ENCODE measurements around the gene FAIM2.

- no peak for TF ChIP-seq CTCF (IDR thresholded peaks at IDR 0.05)
- TF ChIP-seq POLR2A (IDR thresholded peaks at IDR 0.05; ENCODE audit: low read depth), result no peak
Observed at GRCh38 chr12:49874142-49874897, 29.4 kb downstream of the FAIM2 start.

All from esophagus muscularis mucosa (tissue), 3 donors.